RWPE1 (cell line): ENCODE data around the gene FSD1L.

Experiments
- CTCF ChIA-PET: fragments of 350-600 bp; sonication (Branson Sonifier 250); formaldehyde crosslinking; extraction: SDS; loops from one replicate; lab custom pipeline; 2021; lab: Yijun Ruan, JAX
- POLR2A ChIA-PET: fragments of 400-600 bp; formaldehyde crosslinking; extraction: SDS; loops from one replicate; lab custom pipeline; 2020; ENCODE audit warnings: antibody characterized with exemption; ENCODE audit not compliant: low non-redundant PET; lab: Yijun Ruan, JAX
- DNase-seq: peaks from one replicate; pipeline ENCODE4 v3.0.0; 2012; ENCODE audit warnings: low spot score
- H3K27ac ChIP-seq: fragments of 450-650 bp; 2 replicates; pipeline ENCODE4 v1.5.1; 2017
- CTCF ChIP-seq: fragments of 450-650 bp; conservative IDR thresholded peaks from 2 replicates; pipeline ENCODE4 v1.5.1; 2017; ENCODE audit warnings: low read depth, mild to moderate bottlenecking

FSD1L gene

GRCh38 chr9:105432247-105432842 is 15.5 kb upstream of the FSD1L start:
- no peak for TF ChIP-seq CTCF
- no peak for DNase-seq
- CTCF ChIA-PET = no interaction called here
- POLR2A ChIA-PET = no interaction called here
- H3K27ac ChIP-seq = no peak overlapping the region

- H3K27ac ChIP-seq = no peak overlapping the region
- no peak for TF ChIP-seq CTCF
- DNase-seq = no peak
- ChIA-PET CTCF (no interaction called here), POLR2A (no interaction called here)
These were observed 12.4 kb upstream of the FSD1L start for GRCh38 chr9:105435453-105435852.

- no peak overlapping the region for H3K27ac ChIP-seq
- DNase-seq = no peak
- CTCF ChIA-PET = interaction anchor here (0.7 kb wide), 1 partner anchor 174 kb away, joined by 4 read pairs; no protein-coding TSS in a partner anchor
- POLR2A ChIA-PET = no interaction called here
- TF ChIP-seq CTCF = no peak
These were observed 11.1 kb upstream of the FSD1L start for GRCh38 chr9:105436783-105437182.

GRCh38 chr9:105437704-105438103 is 10.1 kb upstream of the FSD1L start:
- TF ChIP-seq CTCF = no peak
- CTCF ChIA-PET = no interaction called here

GRCh38 chr9:105438141-105438806 is 9.6 kb upstream of the FSD1L start:
- no peak for DNase-seq
- ChIA-PET CTCF (no interaction called here), POLR2A (no interaction called here)
- TF ChIP-seq CTCF = no peak
- no peak overlapping the region for H3K27ac ChIP-seq

More at GRCh38 chr9:105437704-105438103, 10.1 kb upstream of the FSD1L start:
- POLR2A ChIA-PET = no interaction called here
- no peak overlapping the region for H3K27ac ChIP-seq
- no peak for DNase-seq

- no peak for TF ChIP-seq CTCF
- DNase-seq = no peak
- ChIA-PET CTCF (no interaction called here), POLR2A (no interaction called here)
- H3K27ac ChIP-seq = no peak overlapping the region
These were observed 8.4 kb upstream of the FSD1L start for GRCh38 chr9:105439428-105439827.
